ENCODE data around the gene CYP4F3. TPM values are rescaled to one million over a fixed set of nuclear protein-coding genes. Genes with fewer than 3 reads are reported as not detected.
A peak's percentile ranks its signal among the peaks of the same experiment; 100 is the strongest.

The CYP4F3 gene
- total and polyA plus RNA-seq, 2 of the 13 experiments (the other 11 are each of a cell fraction or from before 2014, with no cell fraction given): 17.8 to 22.8 TPM

DNA sequence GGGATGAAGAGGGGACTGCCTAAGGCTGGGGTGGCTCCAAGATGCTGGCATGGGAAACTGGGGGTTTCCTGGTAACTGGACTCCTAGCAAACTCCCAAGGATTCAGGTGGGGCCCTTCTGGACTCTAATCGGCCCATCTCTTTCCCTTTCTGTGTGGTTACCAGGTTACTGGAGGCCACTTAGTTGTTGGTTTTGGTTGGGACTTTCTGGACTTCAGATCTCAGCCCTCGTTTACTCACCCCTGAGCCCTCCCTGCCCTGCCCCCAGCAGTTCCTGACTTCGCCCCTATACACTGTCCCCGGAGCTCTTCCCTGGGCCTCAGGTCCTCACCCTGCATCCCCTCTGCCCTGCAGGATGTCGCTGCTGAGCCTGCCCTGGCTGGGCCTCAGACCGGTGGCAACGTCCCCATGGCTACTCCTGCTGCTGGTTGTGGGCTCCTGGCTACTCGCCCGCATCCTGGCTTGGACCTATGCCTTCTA is 32.5 kb downstream of the CYP4F3 start (continued):
- TF ChIP-seq, protein P1, sequence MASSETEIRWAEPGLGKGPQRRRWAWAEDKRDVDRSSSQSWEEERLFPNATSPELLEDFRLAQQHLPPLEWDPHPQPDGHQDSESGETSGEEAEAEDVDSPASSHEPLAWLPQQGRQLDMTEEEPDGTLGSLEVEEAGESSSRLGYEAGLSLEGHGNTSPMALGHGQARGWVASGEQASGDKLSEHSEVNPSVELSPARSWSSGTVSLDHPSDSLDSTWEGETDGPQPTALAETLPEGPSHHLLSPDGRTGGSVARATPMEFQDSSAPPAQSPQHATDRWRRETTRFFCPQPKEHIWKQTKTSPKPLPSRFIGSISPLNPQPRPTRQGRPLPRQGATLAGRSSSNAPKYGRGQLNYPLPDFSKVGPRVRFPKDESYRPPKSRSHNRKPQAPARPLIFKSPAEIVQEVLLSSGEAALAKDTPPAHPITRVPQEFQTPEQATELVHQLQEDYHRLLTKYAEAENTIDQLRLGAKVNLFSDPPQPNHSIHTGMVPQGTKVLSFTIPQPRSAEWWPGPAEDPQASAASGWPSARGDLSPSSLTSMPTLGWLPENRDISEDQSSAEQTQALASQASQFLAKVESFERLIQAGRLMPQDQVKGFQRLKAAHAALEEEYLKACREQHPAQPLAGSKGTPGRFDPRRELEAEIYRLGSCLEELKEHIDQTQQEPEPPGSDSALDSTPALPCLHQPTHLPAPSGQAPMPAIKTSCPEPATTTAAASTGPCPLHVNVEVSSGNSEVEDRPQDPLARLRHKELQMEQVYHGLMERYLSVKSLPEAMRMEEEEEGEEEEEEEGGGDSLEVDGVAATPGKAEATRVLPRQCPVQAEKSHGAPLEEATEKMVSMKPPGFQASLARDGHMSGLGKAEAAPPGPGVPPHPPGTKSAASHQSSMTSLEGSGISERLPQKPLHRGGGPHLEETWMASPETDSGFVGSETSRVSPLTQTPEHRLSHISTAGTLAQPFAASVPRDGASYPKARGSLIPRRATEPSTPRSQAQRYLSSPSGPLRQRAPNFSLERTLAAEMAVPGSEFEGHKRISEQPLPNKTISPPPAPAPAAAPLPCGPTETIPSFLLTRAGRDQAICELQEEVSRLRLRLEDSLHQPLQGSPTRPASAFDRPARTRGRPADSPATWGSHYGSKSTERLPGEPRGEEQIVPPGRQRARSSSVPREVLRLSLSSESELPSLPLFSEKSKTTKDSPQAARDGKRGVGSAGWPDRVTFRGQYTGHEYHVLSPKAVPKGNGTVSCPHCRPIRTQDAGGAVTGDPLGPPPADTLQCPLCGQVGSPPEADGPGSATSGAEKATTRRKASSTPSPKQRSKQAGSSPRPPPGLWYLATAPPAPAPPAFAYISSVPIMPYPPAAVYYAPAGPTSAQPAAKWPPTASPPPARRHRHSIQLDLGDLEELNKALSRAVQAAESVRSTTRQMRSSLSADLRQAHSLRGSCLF (CRISPR knock-in tag; IDR thresholded peaks at IDR 0.05; ENCODE audit: borderline replicate concordance): no peak
- no peak for TF ChIP-seq NRL (CRISPR knock-in tag; IDR thresholded peaks at IDR 0.05; ENCODE audit: borderline replicate concordance)
- TF ChIP-seq PAX8 (CRISPR knock-in tag; IDR thresholded peaks at IDR 0.05; ENCODE audit: borderline replicate concordance): no peak
- no peak for TF ChIP-seq SSRP1 (CRISPR knock-in tag; IDR thresholded peaks at IDR 0.05)
- TF ChIP-seq, protein P2, sequence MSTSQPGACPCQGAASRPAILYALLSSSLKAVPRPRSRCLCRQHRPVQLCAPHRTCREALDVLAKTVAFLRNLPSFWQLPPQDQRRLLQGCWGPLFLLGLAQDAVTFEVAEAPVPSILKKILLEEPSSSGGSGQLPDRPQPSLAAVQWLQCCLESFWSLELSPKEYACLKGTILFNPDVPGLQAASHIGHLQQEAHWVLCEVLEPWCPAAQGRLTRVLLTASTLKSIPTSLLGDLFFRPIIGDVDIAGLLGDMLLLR (CRISPR knock-in tag; IDR thresholded peaks at IDR 0.05): no peak
- TF ChIP-seq KLF16 (CRISPR knock-in tag; IDR thresholded peaks at IDR 0.05): no peak
- no peak for TF ChIP-seq SATB2 (CRISPR knock-in tag; IDR thresholded peaks at IDR 0.05)
- TF ChIP-seq POLR2AphosphoS5 (IDR thresholded peaks at IDR 0.05; ENCODE audit: low read depth, low read length): no peak
- TF ChIP-seq NR2C2 (CRISPR knock-in tag; IDR thresholded peaks at IDR 0.05; ENCODE audit: borderline replicate concordance): no peak; the same call in 1 of the 2 replicates
- TF ChIP-seq GTF3A (CRISPR knock-in tag; conservative IDR thresholded peaks at IDR 0.05): no peak
- TF ChIP-seq KLF6 (CRISPR knock-in tag; IDR thresholded peaks at IDR 0.05): no peak
- peak; percentile 48; the same call in 1 of the 2 replicates for TF ChIP-seq ZNF331 (CRISPR knock-in tag; IDR thresholded peaks at IDR 0.05)
- peak; percentile 54; the same call in 1 of the 2 replicates for TF ChIP-seq ZNF547 (CRISPR knock-in tag; IDR thresholded peaks at IDR 0.05)
- TF ChIP-seq ZNF570 (CRISPR knock-in tag; IDR thresholded peaks at IDR 0.05; ENCODE audit: borderline replicate concordance): no peak
- peak; percentile 67 for TF ChIP-seq ZNF292 (CRISPR knock-in tag; IDR thresholded peaks at IDR 0.05; ENCODE audit: borderline replicate concordance, low read depth)
- no peak for TF ChIP-seq RCOR2 (CRISPR knock-in tag; IDR thresholded peaks at IDR 0.05)
- TF ChIP-seq, protein P3, sequence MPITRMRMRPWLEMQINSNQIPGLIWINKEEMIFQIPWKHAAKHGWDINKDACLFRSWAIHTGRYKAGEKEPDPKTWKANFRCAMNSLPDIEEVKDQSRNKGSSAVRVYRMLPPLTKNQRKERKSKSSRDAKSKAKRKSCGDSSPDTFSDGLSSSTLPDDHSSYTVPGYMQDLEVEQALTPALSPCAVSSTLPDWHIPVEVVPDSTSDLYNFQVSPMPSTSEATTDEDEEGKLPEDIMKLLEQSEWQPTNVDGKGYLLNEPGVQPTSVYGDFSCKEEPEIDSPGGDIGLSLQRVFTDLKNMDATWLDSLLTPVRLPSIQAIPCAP (CRISPR knock-in tag; IDR thresholded peaks at IDR 0.05; ENCODE audit: low read depth): no peak
- TF ChIP-seq, protein P4, sequence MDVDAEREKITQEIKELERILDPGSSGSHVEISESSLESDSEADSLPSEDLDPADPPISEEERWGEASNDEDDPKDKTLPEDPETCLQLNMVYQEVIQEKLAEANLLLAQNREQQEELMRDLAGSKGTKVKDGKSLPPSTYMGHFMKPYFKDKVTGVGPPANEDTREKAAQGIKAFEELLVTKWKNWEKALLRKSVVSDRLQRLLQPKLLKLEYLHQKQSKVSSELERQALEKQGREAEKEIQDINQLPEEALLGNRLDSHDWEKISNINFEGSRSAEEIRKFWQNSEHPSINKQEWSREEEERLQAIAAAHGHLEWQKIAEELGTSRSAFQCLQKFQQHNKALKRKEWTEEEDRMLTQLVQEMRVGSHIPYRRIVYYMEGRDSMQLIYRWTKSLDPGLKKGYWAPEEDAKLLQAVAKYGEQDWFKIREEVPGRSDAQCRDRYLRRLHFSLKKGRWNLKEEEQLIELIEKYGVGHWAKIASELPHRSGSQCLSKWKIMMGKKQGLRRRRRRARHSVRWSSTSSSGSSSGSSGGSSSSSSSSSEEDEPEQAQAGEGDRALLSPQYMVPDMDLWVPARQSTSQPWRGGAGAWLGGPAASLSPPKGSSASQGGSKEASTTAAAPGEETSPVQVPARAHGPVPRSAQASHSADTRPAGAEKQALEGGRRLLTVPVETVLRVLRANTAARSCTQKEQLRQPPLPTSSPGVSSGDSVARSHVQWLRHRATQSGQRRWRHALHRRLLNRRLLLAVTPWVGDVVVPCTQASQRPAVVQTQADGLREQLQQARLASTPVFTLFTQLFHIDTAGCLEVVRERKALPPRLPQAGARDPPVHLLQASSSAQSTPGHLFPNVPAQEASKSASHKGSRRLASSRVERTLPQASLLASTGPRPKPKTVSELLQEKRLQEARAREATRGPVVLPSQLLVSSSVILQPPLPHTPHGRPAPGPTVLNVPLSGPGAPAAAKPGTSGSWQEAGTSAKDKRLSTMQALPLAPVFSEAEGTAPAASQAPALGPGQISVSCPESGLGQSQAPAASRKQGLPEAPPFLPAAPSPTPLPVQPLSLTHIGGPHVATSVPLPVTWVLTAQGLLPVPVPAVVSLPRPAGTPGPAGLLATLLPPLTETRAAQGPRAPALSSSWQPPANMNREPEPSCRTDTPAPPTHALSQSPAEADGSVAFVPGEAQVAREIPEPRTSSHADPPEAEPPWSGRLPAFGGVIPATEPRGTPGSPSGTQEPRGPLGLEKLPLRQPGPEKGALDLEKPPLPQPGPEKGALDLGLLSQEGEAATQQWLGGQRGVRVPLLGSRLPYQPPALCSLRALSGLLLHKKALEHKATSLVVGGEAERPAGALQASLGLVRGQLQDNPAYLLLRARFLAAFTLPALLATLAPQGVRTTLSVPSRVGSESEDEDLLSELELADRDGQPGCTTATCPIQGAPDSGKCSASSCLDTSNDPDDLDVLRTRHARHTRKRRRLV (CRISPR knock-in tag; IDR thresholded peaks at IDR 0.05): no peak
- TF ChIP-seq ZNF136 (CRISPR knock-in tag; IDR thresholded peaks at IDR 0.05; ENCODE audit: low read depth): peak; percentile 80; the same call in 1 of the 2 replicates

All from HepG2 (cell line).